ENCODE results near the gene TRAPPC14. TPM values are rescaled to one million over a fixed set of nuclear protein-coding genes. Genes with fewer than 3 reads are reported as not detected.

The TRAPPC14 gene
- total RNA-seq (2021) (20.5 and 23.4 TPM in 2 replicates), Bru-seq, nascent RNA (percentile 63 among the genes with signal in this experiment), BruChase-seq, experiment 1, labeled RNA remaining after a 2-hour chase (percentile 74 among the genes with signal in this experiment), BruChase-seq, experiment 2, labeled RNA remaining after a 6-hour chase (percentile 79 among the genes with signal in this experiment)
- long read RNA-seq, partial matches to known transcripts: 1 of 12 reads
- long read RNA-seq, other reads (novel, unspliced or antisense): 5 of 12 reads

DNA sequence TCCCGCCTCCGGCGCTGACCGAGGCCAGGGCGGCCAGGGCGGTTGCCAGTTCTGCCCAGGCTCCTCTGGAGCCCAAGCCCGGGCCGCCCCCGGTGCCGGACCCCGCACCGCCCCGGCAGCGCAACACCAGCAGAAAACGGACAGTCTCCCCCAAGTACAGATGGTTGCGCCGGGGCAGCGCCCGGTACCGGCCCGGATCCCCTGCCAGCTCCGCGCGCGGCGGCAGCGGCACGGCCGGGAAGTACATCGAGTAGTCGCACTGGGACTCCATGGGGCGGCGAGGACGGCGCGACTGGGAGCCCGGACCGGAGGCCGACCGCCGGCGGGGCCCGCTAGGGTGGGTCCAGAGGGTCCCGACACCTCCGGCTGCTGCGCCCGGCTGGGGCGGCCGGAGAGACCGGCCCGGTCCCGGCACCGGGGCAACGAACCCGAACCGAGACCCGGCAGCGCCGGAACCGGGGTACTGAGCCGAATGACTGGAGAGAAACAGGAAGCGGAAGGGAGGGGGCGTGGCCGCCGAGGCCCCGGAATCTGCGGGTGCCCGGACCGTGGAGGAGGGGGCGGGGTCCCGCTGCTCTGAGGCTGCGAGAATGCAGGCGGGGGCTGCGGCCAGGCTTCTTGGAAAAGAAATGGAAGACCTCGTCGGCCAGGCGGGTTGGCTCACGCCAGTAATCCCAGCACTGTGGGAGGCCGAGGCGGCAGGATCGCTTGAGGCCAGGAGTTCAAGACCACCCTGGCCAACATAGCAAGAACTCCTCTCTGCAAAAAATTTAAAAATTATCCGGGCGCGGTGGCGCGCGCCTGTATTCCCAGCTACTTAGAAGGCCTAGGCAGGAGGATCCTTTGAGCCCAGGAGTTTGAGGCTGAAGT lies at the start of gene TRAPPC14:
Gene TRAPPC14 (minus strand): TSS at position 495 of the 870 bp plus-strand sequence. CDS start 224 bp downstream, at position 271.
- ChIA-PET POLR2A (ENCODE audit: unreplicated experiment) (interaction anchor here (1.1 kb wide), 1 partner anchor 32 kb away, joined by 3 read pairs; the partner anchor contains the start of gene MBLAC1), CTCF (no interaction called here)
- BruUV-seq (replicated peaks): no TSS peak
- peak within 1 kb of the TSS; percentile 86 for H3K4me3 ChIP-seq
- no peaks in the 10 kb centered on the region for H3K27me3 ChIP-seq (ENCODE audit: insufficient read depth, low read depth)
- peak within 1 kb of the TSS; percentile 82 for H3K4me2 ChIP-seq
- H3K79me2 ChIP-seq (ENCODE audit: low read depth): peaks cover 22% of the 10 kb centered on the region
- H4K20me1 ChIP-seq (ENCODE audit: insufficient read depth): peaks cover 24% of the 10 kb centered on the region
- no peak for TF ChIP-seq CTCF (conservative IDR thresholded peaks at IDR 0.05)
- TF ChIP-seq EZH2 (IDR thresholded peaks at IDR 0.05; ENCODE audit: low read depth): no peak
- peaks cover 65% of the 10 kb centered on the region for H3F3A ChIP-seq (ENCODE audit: insufficient read depth, low read depth)
- no peaks in the 10 kb centered on the region for H3K9me3 ChIP-seq (ENCODE audit: insufficient read depth, low read depth)
- intact Hi-C loops (cut with micrococcal nuclease; ENCODE audit: unreplicated experiment): no loop called here
- peak; percentile 61 to 93 for DNase-seq
- H3K9me2 ChIP-seq (ENCODE audit: insufficient read depth): no peaks in the 10 kb centered on the region
- H2AFZ ChIP-seq: peak within 1 kb of the TSS; percentile 80
- H3K36me3 ChIP-seq (ENCODE audit: low read depth): peaks cover 4% of the 10 kb centered on the region; the same call in 1 of the 2 replicates
- peak within 1 kb of the TSS; percentile 55 for H3K27ac ChIP-seq
- peaks cover 44% of the 10 kb centered on the region for H3K4me1 ChIP-seq (replicated peaks; ENCODE audit: insufficient read depth)

DNA sequence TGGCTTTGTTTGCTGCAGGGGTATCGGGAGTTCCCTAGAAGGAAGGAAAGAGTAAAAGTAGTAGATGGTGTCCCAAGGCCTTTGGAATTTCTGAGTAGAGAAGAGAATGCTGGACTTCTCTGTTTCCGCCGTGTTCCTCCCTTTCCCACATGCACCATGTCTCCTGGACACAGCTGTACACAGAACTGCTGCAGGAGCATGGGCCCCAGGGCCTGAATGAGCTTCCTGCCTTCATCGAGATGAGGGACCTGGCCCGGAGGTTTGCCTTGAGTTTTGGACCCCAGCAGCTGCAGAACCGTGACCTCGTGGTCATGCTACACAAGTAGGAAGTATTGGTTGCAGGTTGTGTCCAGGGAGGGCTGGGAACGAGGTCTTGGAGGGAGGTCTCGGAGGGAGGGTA lies 45.9 kb upstream of the TRAPPC14 start:
- no peak for DNase-seq
- Histone ChIP-seq H3K36me3 (ENCODE audit: low read depth) (no peaks in the 10 kb centered on the region), H3K9me2 (ENCODE audit: insufficient read depth) (no peaks in the 10 kb centered on the region), H3K27ac (no peak overlapping the region), H3K79me2 (ENCODE audit: low read depth) (no peaks in the 10 kb centered on the region), H3K4me2 (no peak overlapping the region), H3K4me1 (replicated peaks; ENCODE audit: insufficient read depth) (no peaks in the 10 kb centered on the region), H3K4me3 (no peak overlapping the region), H3K9me3 (ENCODE audit: insufficient read depth, low read depth) (no peaks in the 10 kb centered on the region), H4K20me1 (ENCODE audit: insufficient read depth) (no peaks in the 10 kb centered on the region), H2AFZ (no peak overlapping the region), H3K27me3 (ENCODE audit: insufficient read depth, low read depth) (no peaks in the 10 kb centered on the region), H3F3A (ENCODE audit: insufficient read depth, low read depth) (no peaks in the 10 kb centered on the region)
- intact Hi-C loops (cut with micrococcal nuclease; ENCODE audit: unreplicated experiment): no loop called here
- TF ChIP-seq EZH2 (IDR thresholded peaks at IDR 0.05; ENCODE audit: low read depth) (no peak), CTCF (conservative IDR thresholded peaks at IDR 0.05) (no peak)
- CTCF ChIA-PET: no interaction called here
- POLR2A ChIA-PET (ENCODE audit: unreplicated experiment): no interaction called here
- BruUV-seq (replicated peaks): no TSS peak

- Histone ChIP-seq H3K4me1 (replicated peaks; ENCODE audit: insufficient read depth) (no peaks in the 10 kb centered on the region), H3K79me2 (ENCODE audit: low read depth) (no peaks in the 10 kb centered on the region), H3K27me3 (ENCODE audit: insufficient read depth, low read depth) (no peaks in the 10 kb centered on the region), H4K20me1 (ENCODE audit: insufficient read depth) (no peaks in the 10 kb centered on the region), H2AFZ (no peak overlapping the region), H3K9me3 (ENCODE audit: insufficient read depth, low read depth) (no peaks in the 10 kb centered on the region), H3K36me3 (ENCODE audit: low read depth) (no peaks in the 10 kb centered on the region), H3F3A (ENCODE audit: insufficient read depth, low read depth) (no peaks in the 10 kb centered on the region), H3K4me2 (no peak overlapping the region), H3K4me3 (no peak overlapping the region), H3K9me2 (ENCODE audit: insufficient read depth) (no peaks in the 10 kb centered on the region), H3K27ac (no peak overlapping the region)
- no peak for DNase-seq
- no TSS peak for BruUV-seq (replicated peaks)
- CTCF ChIA-PET: interaction anchor here (0.6 kb wide), 1 partner anchor 20 kb away, joined by 6 read pairs; no protein-coding TSS in a partner anchor
- no peak for TF ChIP-seq CTCF (conservative IDR thresholded peaks at IDR 0.05)
- POLR2A ChIA-PET (ENCODE audit: unreplicated experiment): interaction anchor here (0.6 to 0.8 kb wide), 3 partner anchors 22 to 206 kb away, joined by 4 to 7 read pairs (median 4); no protein-coding TSS in a partner anchor
- intact Hi-C loops (cut with micrococcal nuclease; ENCODE audit: unreplicated experiment): no loop called here
These were observed 42.2 kb upstream of the TRAPPC14 start for GRCh38 chr7:100200693-100201092.
